GM19397 (cell line): Measurements from ENCODE around the gene TRAPPC8.
"Not testable (repeated sequence)": the region's sequence is repeated elsewhere in the genome, so short reads cannot be mapped to it uniquely, and the experiment has no call there.

Experiments
- ATAC-seq: cut with Tn5 transposase; IDR thresholded peaks from one replicate; pipeline ENCODE4 v1.9.1; 2021; ENCODE audit warnings: mild to moderate bottlenecking, moderate library complexity; ENCODE audit not compliant: unreplicated experiment

Gene TRAPPC8

GRCh38 chr18:31875301-31875700 lies 67.6 kb downstream of the TRAPPC8 start:
- ATAC-seq: no peak

DNA sequence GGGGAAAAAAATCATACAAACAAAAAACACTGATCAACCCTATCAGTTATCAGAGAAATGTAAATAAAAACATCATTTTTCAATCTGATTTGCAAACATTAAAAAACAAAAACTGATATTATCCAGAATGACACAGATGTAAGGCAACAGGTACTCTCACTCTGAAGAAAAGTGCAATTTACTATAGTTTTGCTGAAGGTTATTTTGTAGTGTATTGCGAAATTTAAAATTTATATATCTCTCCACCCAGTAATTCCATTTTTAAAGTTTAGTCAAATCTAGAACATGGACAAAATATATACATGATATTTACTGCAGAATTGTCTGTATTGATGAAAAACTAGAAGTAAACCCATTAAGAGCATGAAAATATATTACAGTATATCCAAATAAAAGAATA lies 79.8 kb downstream of the TRAPPC8 start:
- ATAC-seq: no peak

DNA sequence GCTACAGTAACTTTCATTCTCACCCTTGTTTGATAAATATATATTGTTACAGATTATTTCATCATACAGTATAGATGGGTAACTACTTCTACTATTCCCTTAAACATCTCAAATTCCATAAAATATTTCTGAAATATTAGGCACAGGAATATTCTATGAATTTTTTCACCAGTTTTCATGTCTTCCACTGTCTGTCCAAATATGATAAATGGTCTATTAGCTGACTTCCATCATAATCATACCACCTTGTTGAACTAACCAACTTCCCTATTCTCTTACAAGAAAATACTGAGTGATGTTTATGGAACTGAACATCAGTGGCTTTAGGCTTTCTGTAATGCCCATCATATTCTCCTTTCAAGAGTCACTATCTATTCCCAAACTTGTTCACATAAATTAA lies 82.4 kb downstream of the TRAPPC8 start:
- no peak for ATAC-seq

GRCh38 chr18:31857526-31858106 lies 85.3 kb downstream of the TRAPPC8 start:
- ATAC-seq: no peak

GRCh38 chr18:31850844-31851243 lies 92.1 kb downstream of the TRAPPC8 start:
- ATAC-seq: no peak

DNA sequence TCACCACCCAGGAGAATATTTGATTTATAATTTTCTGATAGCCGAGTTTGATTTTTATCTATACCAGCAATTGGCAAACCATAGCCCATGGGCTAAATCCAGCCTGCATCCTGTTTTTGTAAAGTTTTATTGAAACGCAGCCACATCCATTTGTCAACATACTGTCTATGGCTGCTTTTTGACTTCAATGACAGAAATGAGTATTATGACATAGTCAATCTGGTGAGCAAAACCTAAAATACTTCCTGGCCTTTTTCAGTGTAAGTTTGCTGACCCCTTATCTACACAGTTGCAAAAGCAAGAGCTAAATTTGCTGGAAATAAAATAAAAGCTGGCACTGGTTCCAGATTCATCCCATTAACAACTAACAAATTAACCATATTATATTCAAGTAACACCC lies 102.4 kb downstream of the TRAPPC8 start:
- ATAC-seq: no peak

DNA sequence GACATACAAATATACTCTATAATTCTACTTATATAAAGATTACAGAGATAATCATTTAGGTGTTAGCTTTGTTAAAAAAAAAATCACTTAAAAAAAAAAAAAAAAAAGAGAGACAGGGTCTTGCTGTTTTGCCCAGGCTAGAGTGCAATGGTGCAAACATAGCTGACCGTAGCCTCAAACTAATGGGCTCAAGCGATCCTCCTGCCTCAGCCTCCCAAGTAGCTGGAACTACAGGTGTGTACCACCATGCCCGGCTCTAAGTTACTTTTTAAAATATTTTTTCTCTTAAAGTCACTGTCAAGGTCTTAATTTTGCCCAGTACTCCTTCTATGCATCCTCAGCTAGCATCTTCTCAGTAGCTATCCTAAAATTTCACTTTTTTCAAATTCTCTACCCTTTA lies 105.0 kb downstream of the TRAPPC8 start:
- no peak for ATAC-seq

DNA sequence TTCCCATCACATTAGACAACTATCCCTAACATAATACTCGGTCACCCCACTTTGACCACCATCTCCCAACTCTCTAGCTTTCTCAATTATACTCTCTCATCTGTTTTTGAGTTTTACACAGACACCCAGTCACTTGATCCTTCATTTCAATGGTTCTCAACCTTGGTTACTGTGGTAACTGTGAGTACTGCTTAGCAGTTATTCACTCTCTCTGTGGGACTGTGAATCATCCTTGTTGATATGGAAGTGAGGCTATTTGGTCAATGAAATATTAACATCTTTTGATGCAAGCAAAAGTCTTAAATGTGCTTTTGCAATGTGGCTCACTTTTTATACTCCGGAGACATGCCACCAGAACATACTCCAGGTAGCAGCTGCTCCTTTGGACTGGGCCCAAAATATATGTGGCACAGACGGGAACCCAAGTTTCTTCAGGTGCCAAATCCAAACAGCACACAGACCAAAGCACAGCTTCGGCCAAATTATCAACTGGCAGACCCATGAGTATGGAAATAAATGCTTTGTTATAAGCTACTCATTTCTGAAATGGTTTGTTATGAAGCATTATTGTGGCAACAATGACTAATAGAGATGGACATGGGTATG lies 107.3 kb downstream of the TRAPPC8 start:
- ATAC-seq: no peak

DNA sequence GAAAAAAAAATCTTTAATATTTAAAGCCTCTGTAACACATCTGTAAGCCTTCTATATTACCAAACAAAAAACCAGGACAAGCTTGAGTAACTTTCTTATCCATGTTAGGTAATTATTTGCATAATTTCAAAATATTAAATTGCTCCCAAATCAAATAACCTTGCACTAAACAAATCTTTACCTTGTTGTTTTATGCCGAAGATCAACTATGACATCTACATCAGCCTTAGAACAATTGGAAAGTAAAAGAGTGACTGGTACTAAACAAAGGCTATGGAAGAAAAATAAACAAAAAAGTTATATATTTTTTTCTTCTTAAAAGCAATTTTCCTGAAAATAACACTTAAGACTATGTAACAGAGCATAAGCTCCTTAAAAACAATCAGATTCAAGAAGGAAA lies 111.0 kb downstream of the TRAPPC8 start:
- no peak for ATAC-seq

DNA sequence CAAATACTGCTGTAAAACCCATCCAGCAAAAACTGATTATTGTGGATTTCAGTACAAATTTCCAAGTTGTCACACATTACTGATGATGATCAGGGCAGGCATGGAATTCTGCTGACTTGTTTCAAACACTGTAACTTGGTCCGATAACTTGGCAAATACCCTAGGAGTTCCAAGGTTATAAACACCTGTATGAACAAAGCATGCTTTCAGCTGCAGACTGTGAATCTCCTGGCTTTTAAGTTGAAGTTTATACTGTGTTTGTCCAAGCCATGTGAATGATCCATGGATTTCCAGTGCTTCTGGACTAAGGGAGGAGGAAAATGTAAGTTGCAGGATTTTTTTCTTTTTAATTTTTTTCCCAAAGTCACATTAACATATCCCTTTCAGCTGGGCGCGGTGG lies 112.2 kb downstream of the TRAPPC8 start:
- no peak for ATAC-seq

DNA sequence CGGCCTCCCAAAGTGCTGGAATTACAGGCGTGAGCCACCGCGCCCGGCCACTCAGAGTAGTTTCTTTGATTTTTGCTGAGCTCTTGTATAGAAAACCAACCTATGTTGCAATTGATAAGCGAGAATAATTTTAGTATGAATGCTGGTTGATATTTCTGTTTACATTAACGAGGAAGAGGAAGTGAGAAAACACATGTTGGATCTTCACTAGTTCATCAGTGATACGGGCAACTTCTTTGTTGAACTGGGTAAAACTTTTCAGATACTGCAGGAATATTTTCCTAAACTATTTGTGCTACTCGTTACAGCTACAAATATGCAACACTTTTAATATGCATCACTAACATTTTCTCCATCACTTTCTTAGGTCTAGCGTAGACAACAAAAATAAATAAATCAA lies 114.3 kb downstream of the TRAPPC8 start:
- ATAC-seq: no peak

- ATAC-seq: not testable (repeated sequence)
Measured at GRCh38 chr18:31826673-31827325, 116.1 kb downstream of the TRAPPC8 start.

GRCh38 chr18:31825772-31826171 lies 117.2 kb downstream of the TRAPPC8 start:
- no peak for ATAC-seq

DNA sequence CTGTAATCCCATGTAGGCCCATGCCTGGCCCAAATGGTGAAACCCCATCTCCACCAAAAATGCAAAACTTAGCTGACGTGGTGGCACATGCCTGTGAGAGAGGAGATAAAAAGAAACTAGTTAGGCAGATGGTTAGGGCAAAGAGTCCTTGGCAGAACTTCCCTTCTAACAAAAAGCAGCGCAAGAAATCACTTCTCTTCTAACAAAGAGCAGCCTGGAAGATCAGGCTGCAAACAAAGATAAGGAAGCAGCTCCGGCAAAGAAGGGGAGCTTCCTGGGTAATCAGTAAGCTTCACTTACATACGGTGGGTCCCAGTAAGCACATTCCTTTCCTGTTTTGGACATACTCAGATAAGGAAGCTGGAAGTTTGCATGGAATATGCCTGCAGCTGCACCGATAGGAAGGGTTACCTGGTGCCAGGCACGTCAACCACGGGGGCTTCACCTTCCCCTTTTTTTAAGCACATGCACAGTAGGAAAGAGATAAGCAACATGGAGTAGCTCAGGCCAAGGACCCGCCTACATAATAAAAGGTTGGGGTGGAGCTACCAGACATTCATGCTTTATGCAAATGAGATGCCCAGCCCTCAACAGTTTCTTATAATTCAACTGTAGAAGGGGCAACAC lies 121.3 kb downstream of the TRAPPC8 start:
- ATAC-seq: no peak

GRCh38 chr18:31819925-31820229 lies 123.1 kb downstream of the TRAPPC8 start:
- ATAC-seq: no peak

DNA sequence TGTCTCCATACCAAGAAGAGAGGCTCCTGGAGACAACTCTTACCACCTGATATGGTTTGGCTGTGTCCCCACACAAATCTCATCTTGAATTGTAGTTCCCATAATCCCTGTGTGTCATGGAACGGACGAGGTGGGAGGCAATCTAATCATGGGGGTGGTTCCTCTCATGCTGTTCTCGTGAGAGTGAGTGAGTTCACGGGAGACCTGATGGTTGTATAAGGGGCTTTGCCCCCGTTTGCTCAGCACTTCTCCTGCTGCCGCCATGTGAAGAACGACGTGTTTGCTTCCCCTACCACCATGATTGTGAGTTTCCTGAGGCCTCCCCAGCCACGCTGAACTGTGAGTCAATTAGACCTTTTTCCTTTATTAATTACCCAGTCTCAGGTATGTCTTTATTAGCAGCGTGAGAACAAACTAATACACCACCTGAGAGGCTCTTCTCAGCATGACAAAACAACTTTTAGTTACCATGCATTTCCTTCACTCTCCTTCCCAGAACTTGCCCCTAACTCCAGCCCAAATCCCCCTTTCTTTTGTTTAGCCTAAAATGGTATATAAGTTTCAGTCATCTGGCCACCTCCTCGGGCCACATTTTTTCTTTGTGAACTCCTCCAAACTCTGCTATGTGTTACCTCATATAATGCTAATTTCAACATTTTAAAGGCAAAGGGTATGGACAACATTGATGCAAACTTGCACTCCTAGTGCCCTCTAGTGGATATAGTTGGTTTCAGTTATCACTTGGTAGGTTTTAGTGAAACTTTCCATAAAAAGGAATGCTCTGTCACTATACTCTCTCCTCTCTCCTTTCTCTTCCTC lies 123.6 kb downstream of the TRAPPC8 start:
- peak; percentile 72 for ATAC-seq

GRCh38 chr18:31814132-31814531 lies 128.8 kb downstream of the TRAPPC8 start:
- no peak for ATAC-seq

DNA sequence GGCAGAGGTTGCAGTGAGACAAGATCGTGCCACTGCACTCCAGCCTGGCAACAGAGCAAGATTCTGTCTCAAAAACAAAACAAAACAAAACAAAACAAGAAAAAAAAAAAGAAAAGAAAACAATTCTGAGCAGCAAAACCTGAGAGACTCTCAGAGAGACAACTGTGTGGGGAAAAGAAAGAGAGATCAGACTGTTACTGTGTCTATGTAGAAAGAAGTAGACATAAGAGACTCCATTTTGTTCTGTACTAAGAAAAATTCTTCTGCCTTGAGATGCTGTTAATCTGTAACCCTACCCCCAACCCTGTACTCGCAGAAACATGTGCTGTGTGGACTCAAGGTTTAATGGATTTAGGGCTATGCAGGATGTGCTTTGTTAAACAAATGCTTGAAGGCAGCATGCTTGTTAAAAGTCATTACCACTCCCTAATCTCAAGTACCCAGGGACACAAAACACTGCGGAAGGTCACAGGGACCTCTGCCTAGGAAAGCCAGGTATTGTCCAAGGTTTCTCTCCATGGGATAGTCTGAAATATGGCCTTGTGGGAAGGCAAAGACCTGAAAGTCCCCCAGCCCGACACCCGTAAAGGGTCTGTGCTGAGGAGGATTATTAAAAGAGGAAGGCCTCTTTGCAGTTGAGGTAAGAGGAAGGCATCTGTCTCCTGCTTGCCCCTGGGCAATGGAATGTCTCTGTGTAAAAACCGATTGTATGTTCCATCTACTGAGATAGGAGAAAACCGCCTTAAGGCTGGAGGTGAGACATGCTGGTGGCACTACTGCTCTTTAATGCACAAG lies 132.4 kb downstream of the TRAPPC8 start:
- not testable (repeated sequence) for ATAC-seq

GRCh38 chr18:31809049-31809448 lies 133.9 kb downstream of the TRAPPC8 start:
- not testable (repeated sequence) for ATAC-seq

GRCh38 chr18:31801078-31801477 lies 141.8 kb downstream of the TRAPPC8 start:
- no peak for ATAC-seq

GRCh38 chr18:31799257-31799656 lies 143.7 kb downstream of the TRAPPC8 start:
- ATAC-seq: not testable (repeated sequence)
